Measurements from ENCODE around the gene PRDM10.

Gene PRDM10, protein sequence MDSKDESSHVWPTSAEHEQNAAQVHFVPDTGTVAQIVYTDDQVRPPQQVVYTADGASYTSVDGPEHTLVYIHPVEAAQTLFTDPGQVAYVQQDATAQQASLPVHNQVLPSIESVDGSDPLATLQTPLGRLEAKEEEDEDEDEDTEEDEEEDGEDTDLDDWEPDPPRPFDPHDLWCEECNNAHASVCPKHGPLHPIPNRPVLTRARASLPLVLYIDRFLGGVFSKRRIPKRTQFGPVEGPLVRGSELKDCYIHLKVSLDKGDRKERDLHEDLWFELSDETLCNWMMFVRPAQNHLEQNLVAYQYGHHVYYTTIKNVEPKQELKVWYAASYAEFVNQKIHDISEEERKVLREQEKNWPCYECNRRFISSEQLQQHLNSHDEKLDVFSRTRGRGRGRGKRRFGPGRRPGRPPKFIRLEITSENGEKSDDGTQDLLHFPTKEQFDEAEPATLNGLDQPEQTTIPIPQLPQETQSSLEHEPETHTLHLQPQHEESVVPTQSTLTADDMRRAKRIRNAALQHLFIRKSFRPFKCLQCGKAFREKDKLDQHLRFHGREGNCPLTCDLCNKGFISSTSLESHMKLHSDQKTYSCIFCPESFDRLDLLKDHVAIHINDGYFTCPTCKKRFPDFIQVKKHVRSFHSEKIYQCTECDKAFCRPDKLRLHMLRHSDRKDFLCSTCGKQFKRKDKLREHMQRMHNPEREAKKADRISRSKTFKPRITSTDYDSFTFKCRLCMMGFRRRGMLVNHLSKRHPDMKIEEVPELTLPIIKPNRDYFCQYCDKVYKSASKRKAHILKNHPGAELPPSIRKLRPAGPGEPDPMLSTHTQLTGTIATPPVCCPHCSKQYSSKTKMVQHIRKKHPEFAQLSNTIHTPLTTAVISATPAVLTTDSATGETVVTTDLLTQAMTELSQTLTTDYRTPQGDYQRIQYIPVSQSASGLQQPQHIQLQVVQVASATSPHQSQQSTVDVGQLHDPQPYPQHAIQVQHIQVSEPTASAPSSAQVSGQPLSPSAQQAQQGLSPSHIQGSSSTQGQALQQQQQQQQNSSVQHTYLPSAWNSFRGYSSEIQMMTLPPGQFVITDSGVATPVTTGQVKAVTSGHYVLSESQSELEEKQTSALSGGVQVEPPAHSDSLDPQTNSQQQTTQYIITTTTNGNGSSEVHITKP

GRCh38 chr11:130002352-130002845 lies at the start of gene PRDM10:
Gene PRDM10, minus strand, starts transcription at chr11:130002835. Its CDS starts 41,871 bp downstream, at chr11:129960964.
- TF ChIP-seq CTCF (conservative IDR thresholded peaks at IDR 0.05; ENCODE audit: low read depth, low read length) = no peak
- H3K4me3 ChIP-seq (ENCODE audit: low read length) = peak within 1 kb of the TSS; percentile 60
- DNase-seq (ENCODE audit: low read depth) = peak; percentile 65

GRCh38 chr11:130051082-130051481 lies 48.4 kb upstream of the PRDM10 start:
- no peak for TF ChIP-seq CTCF (conservative IDR thresholded peaks at IDR 0.05; ENCODE audit: low read depth, low read length)
- H3K4me3 ChIP-seq (ENCODE audit: low read length) = no peak overlapping the region
- DNase-seq (ENCODE audit: low read depth) = no peak

DNA sequence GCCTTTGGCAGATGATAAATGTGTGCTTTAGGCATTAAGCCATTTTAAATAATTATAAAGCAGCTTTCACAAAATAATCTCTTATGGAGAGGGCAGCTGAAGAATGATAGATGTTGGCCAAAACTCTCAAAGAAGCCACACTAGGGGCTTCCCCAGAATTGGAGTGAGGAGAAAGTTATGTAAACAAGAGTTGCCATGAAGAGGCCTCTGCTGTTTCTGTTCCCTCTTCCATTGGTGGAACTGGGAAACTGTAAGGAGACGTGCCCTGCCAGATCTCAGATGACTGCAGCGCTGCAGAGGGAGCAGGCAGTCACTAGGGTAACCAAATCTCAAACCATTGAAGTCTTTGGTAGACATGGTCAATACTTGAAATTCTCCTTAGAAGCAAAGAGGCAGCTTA lies 47.6 kb upstream of the PRDM10 start:
- TF ChIP-seq CTCF (conservative IDR thresholded peaks at IDR 0.05; ENCODE audit: low read depth, low read length) = no peak
- no peak overlapping the region for H3K4me3 ChIP-seq (ENCODE audit: low read length)
- DNase-seq (ENCODE audit: low read depth) = no peak

GRCh38 chr11:130049328-130049771 lies 46.7 kb upstream of the PRDM10 start:
- no peak for DNase-seq (ENCODE audit: low read depth)
- no peak for TF ChIP-seq CTCF (conservative IDR thresholded peaks at IDR 0.05; ENCODE audit: low read depth, low read length)
- no peak overlapping the region for H3K4me3 ChIP-seq (ENCODE audit: low read length)

DNA sequence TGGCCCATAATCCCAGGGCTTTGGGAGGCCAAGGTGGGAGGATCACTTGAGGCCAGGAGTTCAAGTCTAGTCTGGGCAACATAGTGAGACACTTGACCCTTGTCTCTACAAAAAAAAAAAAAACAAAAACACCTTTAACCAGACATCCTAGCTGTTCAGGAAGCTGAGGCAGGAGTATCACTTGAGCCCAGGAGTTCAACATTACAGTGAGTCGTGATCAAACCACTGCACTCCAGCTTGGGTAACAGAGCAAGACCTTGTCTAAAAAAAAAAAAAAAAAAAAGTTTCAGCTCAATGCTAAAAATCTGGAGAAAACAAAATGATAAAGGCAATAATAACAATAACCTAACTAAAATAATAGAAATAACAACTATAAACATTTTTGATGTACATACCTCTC lies 44.5 kb upstream of the PRDM10 start:
- H3K4me3 ChIP-seq (ENCODE audit: low read length) = no peak overlapping the region
- no peak for TF ChIP-seq CTCF (conservative IDR thresholded peaks at IDR 0.05; ENCODE audit: low read depth, low read length)
- DNase-seq (ENCODE audit: low read depth) = no peak

DNA sequence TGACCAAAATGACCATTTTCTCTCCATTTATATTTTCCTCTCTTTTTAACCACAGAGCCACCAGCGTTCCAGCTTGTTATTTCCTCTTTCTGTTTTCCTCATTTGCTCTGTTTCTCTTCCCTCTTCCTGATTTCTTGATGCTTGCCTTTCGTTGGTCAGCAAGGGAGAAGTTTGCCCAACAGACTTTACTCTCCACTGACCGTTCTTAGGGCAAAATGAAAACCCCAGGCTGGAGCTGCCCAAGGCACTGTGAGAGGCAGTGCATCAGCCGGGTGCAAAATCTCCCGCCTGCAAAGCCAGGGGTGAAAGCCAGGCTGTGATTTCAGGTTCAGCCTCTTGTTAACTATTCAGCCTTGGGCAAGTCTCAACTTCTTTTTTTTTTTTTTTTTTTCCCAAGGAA lies 40.9 kb upstream of the PRDM10 start:
- TF ChIP-seq CTCF (conservative IDR thresholded peaks at IDR 0.05; ENCODE audit: low read depth, low read length) = no peak
- no peak for DNase-seq (ENCODE audit: low read depth)
- H3K4me3 ChIP-seq (ENCODE audit: low read length) = no peak overlapping the region

Measured in retinal pigment epithelial cell (primary cell).